WTC11 (cell line): Measurements from ENCODE around the gene ARHGAP32. TPM values are rescaled to one million over a fixed set of nuclear protein-coding genes. Genes with fewer than 3 reads are reported as not detected.

Experiments
- ATAC-seq: fragments of 200-7000 bp; cut with Tn5 transposase; 2 replicates; pipeline ENCODE4 v1.10.0; 2021; ENCODE audit warnings: mild to moderate bottlenecking, moderate library complexity
- CTCF ChIA-PET: fragments of 300-600 bp; sonication (Branson Sonifier 250); formaldehyde crosslinking; loops from one replicate; lab custom pipeline; 2021; ENCODE audit warnings: antibody characterized with exemption; lab: Charles Lee
- POLR2A ChIA-PET: fragments of 350-600 bp; sonication (Branson Sonifier 250); formaldehyde crosslinking; loops from one replicate; lab custom pipeline; 2021; ENCODE audit warnings: antibody characterized with exemption; lab: Charles Lee
- DNase-seq: peaks from one replicate; pipeline ENCODE4 v3.0.0; 2021; ENCODE audit warnings: low spot score
- H3K27ac Mint-ChIP-seq: 2 replicates; pipeline ENCODE4 v1.8.0; 2021; ENCODE audit warnings: mixed read lengths
- H3K27me3 Mint-ChIP-seq: 2 replicates; pipeline ENCODE4 v1.8.0; 2021; ENCODE audit warnings: low read depth, mild to moderate bottlenecking, moderate library complexity, mixed read lengths
- H3K36me3 Mint-ChIP-seq: 2 replicates; pipeline ENCODE4 v1.8.0; 2021; ENCODE audit warnings: mixed read lengths
- H3K4me1 Mint-ChIP-seq: 2 replicates; pipeline ENCODE4 v1.8.0; 2022; ENCODE audit warnings: mixed read lengths
- H3K4me3 Mint-ChIP-seq: 2 replicates; pipeline ENCODE4 v1.8.0; 2021; ENCODE audit warnings: mild to moderate bottlenecking, moderate library complexity, mixed read lengths
- H3K9me3 Mint-ChIP-seq: 2 replicates; pipeline ENCODE4 v1.8.0; 2021; ENCODE audit warnings: mixed read lengths
- FOXK1 ChIP-seq: sonication (generic); formaldehyde crosslinking; IDR thresholded peaks from 2 replicates; pipeline ENCODE4 v1.8.0; 2022; ENCODE audit warnings: mild to moderate bottlenecking, moderate library complexity, missing genetic modification reagents
- JAZF1 ChIP-seq: fragments of 250-450 bp; sonication (Bioruptor Pico); IDR thresholded peaks from 2 replicates; pipeline ENCODE4 v1.9.0; 2021; ENCODE audit warnings: moderate library complexity, mild to moderate bottlenecking, inconsistent platforms
- JUN ChIP-seq: sonication (generic); formaldehyde crosslinking; IDR thresholded peaks from 2 replicates; pipeline ENCODE4 v1.8.0; 2023; ENCODE audit warnings: mild to moderate bottlenecking, missing genetic modification reagents
- KAT7 ChIP-seq: sonication (generic); formaldehyde crosslinking; IDR thresholded peaks from 2 replicates; pipeline ENCODE4 v1.8.1; 2023; ENCODE audit warnings: missing genetic modification reagents, mild to moderate bottlenecking, borderline replicate concordance
- OVOL2 ChIP-seq: fragments of 250-450 bp; sonication (Bioruptor Pico); IDR thresholded peaks from 2 replicates; pipeline ENCODE4 v1.9.0; 2021; ENCODE audit warnings: mild to moderate bottlenecking, borderline replicate concordance
- PRRX2 ChIP-seq: fragments of 250-450 bp; sonication (Bioruptor Pico); IDR thresholded peaks from 2 replicates; pipeline ENCODE4 v1.8.0; 2021; ENCODE audit warnings: mild to moderate bottlenecking
- SOX15 ChIP-seq: fragments of 250-450 bp; sonication (Bioruptor Pico); IDR thresholded peaks from 2 replicates; pipeline ENCODE4 v1.9.0; 2021; ENCODE audit warnings: mild to moderate bottlenecking
- SP1 ChIP-seq: sonication (generic); formaldehyde crosslinking; conservative IDR thresholded peaks from 2 replicates; pipeline ENCODE4 v1.8.1; 2022; ENCODE audit warnings: missing genetic modification reagents
- TEAD4 ChIP-seq: sonication (generic); formaldehyde crosslinking; IDR thresholded peaks from 2 replicates; pipeline ENCODE4 v1.8.0; 2022; ENCODE audit warnings: mild to moderate bottlenecking, missing genetic modification reagents
- total RNA-seq: library from RNA; stranded (reverse); gene quantifications from 3 replicates; pipeline ENCODE4 v1.2.3, GENCODE V29; 2021
- TF ChIP-seq, protein P1 (sequence below): sonication (generic); formaldehyde crosslinking; conservative IDR thresholded peaks from 2 replicates; pipeline ENCODE4 v1.8.1; 2023; ENCODE audit warnings: mild to moderate bottlenecking, low read depth, missing genetic modification reagents, moderate library complexity
- TF ChIP-seq, protein P2 (sequence below): sonication (generic); formaldehyde crosslinking; IDR thresholded peaks from 2 replicates; pipeline ENCODE4 v1.8.1; 2023; ENCODE audit warnings: mild to moderate bottlenecking, missing genetic modification reagents
- TF ChIP-seq, protein P3 (sequence below): sonication (generic); formaldehyde crosslinking; IDR thresholded peaks from 2 replicates; pipeline ENCODE4 v1.8.1; 2022; ENCODE audit warnings: low read depth, missing genetic modification reagents, borderline replicate concordance
- TF ChIP-seq, protein P4 (sequence below): sonication (generic); formaldehyde crosslinking; IDR thresholded peaks from 2 replicates; pipeline ENCODE4 v1.8.1; 2023; ENCODE audit warnings: mild to moderate bottlenecking, moderate library complexity, missing genetic modification reagents
- TF ChIP-seq, protein P5 (sequence below): sonication (generic); formaldehyde crosslinking; IDR thresholded peaks from 2 replicates; pipeline ENCODE4 v1.8.1; 2023; ENCODE audit warnings: mild to moderate bottlenecking, missing genetic modification reagents, moderate library complexity
- TF ChIP-seq, protein P6 (sequence below): sonication (generic); formaldehyde crosslinking; IDR thresholded peaks from 2 replicates; pipeline ENCODE4 v1.8.0; 2023; ENCODE audit warnings: missing genetic modification reagents
- TF ChIP-seq, protein P7 (sequence below): sonication (generic); formaldehyde crosslinking; IDR thresholded peaks from 2 replicates; pipeline ENCODE4 v1.8.1; 2023; ENCODE audit warnings: mild to moderate bottlenecking, missing genetic modification reagents, moderate library complexity
- TF ChIP-seq, protein P8 (sequence below): sonication (generic); formaldehyde crosslinking; IDR thresholded peaks from 2 replicates; pipeline ENCODE4 v1.8.1; 2022; ENCODE audit warnings: low read depth, mild to moderate bottlenecking, moderate library complexity, missing genetic modification reagents, borderline replicate concordance

Gene ARHGAP32
- total RNA-seq, 1 experiment from 2014 or later: 25.6 TPM

DNA sequence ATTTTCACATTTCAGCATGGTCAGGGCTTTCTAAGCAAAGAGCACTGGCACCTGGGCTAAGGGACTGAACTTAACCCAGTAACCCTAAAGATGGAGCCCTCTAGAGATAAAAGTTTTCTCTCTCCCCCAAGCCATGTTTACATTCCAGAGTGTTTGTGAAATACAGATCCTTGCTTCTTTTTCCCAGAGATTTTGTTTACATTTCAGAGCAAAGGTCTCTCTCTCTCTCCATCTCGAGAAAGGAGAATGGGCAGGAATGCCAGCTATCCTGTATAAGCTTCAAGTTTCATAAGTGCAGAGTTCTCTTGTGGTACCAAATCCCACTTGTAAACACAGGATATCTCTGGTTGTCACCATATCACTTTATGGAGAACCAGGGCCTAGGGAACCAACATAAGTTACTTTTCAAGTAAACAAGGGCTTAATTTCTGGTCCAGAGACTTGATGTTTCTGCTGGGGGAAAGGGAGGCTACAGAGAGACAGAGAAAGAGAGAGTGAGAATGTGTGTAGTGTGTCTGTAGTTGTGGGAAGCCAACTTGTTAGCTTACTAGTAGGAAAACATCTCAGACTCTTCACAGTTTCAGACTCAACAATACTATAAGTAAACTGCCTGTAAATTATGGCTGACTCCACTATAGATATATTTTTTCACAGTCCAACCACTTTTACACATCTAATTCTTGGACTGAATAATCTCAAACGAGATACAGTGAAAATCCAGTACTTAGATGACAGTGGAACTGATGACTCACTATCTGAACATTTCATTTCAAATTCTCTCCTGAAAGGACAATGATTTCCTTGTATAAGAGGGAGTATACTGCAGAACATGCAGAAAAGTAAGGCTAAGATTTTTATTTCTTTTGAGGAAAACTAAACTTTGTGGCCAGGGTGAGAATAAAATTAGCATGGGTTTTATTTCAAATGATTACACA is 76.2 kb downstream of the ARHGAP32 start:
- TF ChIP-seq, protein P1, sequence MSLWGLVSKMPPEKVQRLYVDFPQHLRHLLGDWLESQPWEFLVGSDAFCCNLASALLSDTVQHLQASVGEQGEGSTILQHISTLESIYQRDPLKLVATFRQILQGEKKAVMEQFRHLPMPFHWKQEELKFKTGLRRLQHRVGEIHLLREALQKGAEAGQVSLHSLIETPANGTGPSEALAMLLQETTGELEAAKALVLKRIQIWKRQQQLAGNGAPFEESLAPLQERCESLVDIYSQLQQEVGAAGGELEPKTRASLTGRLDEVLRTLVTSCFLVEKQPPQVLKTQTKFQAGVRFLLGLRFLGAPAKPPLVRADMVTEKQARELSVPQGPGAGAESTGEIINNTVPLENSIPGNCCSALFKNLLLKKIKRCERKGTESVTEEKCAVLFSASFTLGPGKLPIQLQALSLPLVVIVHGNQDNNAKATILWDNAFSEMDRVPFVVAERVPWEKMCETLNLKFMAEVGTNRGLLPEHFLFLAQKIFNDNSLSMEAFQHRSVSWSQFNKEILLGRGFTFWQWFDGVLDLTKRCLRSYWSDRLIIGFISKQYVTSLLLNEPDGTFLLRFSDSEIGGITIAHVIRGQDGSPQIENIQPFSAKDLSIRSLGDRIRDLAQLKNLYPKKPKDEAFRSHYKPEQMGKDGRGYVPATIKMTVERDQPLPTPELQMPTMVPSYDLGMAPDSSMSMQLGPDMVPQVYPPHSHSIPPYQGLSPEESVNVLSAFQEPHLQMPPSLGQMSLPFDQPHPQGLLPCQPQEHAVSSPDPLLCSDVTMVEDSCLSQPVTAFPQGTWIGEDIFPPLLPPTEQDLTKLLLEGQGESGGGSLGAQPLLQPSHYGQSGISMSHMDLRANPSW: no peak
- TF ChIP-seq, protein P2, sequence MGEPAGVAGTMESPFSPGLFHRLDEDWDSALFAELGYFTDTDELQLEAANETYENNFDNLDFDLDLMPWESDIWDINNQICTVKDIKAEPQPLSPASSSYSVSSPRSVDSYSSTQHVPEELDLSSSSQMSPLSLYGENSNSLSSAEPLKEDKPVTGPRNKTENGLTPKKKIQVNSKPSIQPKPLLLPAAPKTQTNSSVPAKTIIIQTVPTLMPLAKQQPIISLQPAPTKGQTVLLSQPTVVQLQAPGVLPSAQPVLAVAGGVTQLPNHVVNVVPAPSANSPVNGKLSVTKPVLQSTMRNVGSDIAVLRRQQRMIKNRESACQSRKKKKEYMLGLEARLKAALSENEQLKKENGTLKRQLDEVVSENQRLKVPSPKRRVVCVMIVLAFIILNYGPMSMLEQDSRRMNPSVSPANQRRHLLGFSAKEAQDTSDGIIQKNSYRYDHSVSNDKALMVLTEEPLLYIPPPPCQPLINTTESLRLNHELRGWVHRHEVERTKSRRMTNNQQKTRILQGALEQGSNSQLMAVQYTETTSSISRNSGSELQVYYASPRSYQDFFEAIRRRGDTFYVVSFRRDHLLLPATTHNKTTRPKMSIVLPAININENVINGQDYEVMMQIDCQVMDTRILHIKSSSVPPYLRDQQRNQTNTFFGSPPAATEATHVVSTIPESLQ (CRISPR knock-in tag): no peak
- TF ChIP-seq KAT7 (no peak), OVOL2 (no peak), JUN (no peak), SP1 (CRISPR knock-in tag) (no peak)
- TF ChIP-seq, protein P3, sequence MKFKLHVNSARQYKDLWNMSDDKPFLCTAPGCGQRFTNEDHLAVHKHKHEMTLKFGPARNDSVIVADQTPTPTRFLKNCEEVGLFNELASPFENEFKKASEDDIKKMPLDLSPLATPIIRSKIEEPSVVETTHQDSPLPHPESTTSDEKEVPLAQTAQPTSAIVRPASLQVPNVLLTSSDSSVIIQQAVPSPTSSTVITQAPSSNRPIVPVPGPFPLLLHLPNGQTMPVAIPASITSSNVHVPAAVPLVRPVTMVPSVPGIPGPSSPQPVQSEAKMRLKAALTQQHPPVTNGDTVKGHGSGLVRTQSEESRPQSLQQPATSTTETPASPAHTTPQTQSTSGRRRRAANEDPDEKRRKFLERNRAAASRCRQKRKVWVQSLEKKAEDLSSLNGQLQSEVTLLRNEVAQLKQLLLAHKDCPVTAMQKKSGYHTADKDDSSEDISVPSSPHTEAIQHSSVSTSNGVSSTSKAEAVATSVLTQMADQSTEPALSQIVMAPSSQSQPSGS: no peak
- TF ChIP-seq, protein P4, sequence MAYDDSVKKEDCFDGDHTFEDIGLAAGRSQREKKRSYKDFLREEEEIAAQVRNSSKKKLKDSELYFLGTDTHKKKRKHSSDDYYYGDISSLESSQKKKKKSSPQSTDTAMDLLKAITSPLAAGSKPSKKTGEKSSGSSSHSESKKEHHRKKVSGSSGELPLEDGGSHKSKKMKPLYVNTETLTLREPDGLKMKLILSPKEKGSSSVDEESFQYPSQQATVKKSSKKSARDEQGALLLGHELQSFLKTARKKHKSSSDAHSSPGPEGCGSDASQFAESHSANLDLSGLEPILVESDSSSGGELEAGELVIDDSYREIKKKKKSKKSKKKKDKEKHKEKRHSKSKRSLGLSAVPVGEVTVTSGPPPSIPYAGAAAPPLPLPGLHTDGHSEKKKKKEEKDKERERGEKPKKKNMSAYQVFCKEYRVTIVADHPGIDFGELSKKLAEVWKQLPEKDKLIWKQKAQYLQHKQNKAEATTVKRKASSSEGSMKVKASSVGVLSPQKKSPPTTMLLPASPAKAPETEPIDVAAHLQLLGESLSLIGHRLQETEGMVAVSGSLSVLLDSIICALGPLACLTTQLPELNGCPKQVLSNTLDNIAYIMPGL: no peak
- TF ChIP-seq, protein P5, sequence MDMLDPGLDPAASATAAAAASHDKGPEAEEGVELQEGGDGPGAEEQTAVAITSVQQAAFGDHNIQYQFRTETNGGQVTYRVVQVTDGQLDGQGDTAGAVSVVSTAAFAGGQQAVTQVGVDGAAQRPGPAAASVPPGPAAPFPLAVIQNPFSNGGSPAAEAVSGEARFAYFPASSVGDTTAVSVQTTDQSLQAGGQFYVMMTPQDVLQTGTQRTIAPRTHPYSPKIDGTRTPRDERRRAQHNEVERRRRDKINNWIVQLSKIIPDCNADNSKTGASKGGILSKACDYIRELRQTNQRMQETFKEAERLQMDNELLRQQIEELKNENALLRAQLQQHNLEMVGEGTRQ (CRISPR knock-in tag): no peak
- TF ChIP-seq, protein P6, sequence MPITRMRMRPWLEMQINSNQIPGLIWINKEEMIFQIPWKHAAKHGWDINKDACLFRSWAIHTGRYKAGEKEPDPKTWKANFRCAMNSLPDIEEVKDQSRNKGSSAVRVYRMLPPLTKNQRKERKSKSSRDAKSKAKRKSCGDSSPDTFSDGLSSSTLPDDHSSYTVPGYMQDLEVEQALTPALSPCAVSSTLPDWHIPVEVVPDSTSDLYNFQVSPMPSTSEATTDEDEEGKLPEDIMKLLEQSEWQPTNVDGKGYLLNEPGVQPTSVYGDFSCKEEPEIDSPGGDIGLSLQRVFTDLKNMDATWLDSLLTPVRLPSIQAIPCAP (CRISPR knock-in tag): no peak
- DNase-seq (no peak), ATAC-seq (no peak)
- Mint-ChIP-seq H3K4me1 (no peaks in the 10 kb centered on the region), H3K27ac (no peak overlapping the region), H3K27me3 (no peaks in the 10 kb centered on the region), H3K9me3 (no peaks in the 10 kb centered on the region), H3K36me3 (no peaks in the 10 kb centered on the region), H3K4me3 (no peak overlapping the region)
- ChIA-PET POLR2A (no interaction called here), CTCF (interaction anchor here (1.7 kb wide), 1 partner anchor 216 kb away, joined by 7 read pairs; no protein-coding TSS in a partner anchor)

DNA sequence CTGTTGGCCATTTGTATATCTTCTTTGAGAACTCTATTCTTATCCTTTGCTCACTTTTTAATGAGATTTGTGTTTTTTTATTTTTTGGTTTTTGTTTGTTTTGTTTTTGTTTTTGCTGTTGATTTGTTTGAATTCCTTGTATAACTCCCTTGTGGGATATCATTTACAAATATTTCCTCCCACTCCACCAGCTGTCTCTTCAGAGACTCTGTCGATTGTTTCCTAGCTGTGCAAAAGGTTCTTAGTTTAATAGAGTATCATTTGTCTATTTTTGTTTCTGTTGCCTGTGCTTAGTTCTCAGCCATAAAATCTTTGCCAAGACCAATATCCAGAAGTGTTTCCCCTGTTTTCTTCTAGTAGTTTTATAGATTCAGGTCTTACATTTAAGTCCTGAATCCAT is 82.4 kb downstream of the ARHGAP32 start:
- Mint-ChIP-seq H3K27ac (no peak overlapping the region), H3K27me3 (no peaks in the 10 kb centered on the region), H3K36me3 (peaks cover 4% of the 10 kb centered on the region; the same call in 1 of the 2 replicates), H3K4me1 (no peaks in the 10 kb centered on the region), H3K4me3 (no peak overlapping the region), H3K9me3 (peaks cover 13% of the 10 kb centered on the region)
- no peak for ATAC-seq
- ChIA-PET CTCF (no interaction called here), POLR2A (no interaction called here)
- DNase-seq: no peak
- TF ChIP-seq TEAD4 (CRISPR knock-in tag) (no peak), JAZF1 (CRISPR knock-in tag) (no peak), SOX15 (CRISPR knock-in tag) (no peak), FOXK1 (CRISPR knock-in tag) (no peak), PRRX2 (CRISPR knock-in tag) (no peak)
- TF ChIP-seq, protein P7, sequence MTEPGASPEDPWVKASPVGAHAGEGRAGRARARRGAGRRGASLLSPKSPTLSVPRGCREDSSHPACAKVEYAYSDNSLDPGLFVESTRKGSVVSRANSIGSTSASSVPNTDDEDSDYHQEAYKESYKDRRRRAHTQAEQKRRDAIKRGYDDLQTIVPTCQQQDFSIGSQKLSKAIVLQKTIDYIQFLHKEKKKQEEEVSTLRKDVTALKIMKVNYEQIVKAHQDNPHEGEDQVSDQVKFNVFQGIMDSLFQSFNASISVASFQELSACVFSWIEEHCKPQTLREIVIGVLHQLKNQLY (CRISPR knock-in tag): no peak
- TF ChIP-seq, protein P8, sequence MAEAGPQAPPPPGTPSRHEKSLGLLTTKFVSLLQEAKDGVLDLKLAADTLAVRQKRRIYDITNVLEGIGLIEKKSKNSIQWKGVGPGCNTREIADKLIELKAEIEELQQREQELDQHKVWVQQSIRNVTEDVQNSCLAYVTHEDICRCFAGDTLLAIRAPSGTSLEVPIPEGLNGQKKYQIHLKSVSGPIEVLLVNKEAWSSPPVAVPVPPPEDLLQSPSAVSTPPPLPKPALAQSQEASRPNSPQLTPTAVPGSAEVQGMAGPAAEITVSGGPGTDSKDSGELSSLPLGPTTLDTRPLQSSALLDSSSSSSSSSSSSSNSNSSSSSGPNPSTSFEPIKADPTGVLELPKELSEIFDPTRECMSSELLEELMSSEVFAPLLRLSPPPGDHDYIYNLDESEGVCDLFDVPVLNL: no peak
- TF ChIP-seq, protein P1: no peak
- TF ChIP-seq, protein P4: no peak
